Sigmoid colon (tissue), 4 donors: ENCODE data around the gene NTM.

ENCODE experiments used
- POLR2A ChIP-seq, 2 donors: fragments of 450-650 bp; IDR thresholded peaks; one replicate each; pipeline ENCODE4 v1.6.1; 2016; ENCODE audit warnings: antibody characterized with exemption in 2 of 2, mild to moderate bottlenecking in 2 of 2, moderate library complexity in 2 of 2
- POLR2AphosphoS5 ChIP-seq, 4 donors: sonication (generic); formaldehyde crosslinking; IDR thresholded peaks; one replicate each; pipeline ENCODE4 v1.6.1; 2017; ENCODE audit warnings: antibody characterized with exemption in 4 of 4

DNA sequence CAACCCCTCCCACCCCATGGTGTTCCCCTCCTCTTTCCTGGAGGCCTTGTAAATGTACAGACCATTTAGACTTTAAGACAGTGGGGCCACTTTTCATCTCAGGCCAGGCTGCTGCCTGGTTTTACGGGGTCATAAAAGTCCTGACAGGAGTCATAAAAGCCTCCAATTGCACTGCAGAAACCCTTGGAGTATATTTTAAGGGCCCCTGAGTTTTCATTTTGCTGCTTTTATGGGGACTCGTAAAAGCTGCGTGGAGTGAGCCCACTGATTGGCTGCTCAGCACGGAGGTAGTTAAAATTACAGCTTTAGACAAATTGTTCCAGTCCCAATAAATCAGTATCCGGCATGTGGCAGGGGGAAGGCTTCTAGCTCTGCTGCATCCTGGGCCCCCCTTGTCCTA lies 627.6 kb downstream of the NTM start:
- TF ChIP-seq POLR2A (IDR thresholded peaks at IDR 0.05) (no peak), POLR2AphosphoS5 (IDR thresholded peaks at IDR 0.05) (peak; percentile 34 to 67 (median 52))
